ENCODE measurements around the gene SEPSECS.

SEPSECS gene

DNA sequence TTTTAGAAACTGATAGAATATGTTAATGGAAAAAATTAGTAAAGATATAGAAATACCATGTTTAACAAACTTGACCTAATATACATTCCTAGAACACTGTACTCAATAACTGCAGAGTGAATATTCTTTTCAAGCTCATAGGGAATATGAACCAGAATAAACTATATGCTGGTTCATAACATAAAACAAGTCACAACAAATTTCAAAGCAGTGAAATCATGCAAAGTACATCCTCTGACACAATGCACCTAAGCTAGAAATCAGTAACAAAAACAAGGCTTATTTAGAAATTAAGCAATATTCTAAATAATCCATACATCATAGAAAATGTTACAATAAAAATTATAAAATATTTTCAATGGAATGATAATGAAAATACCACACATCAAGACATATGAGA, 9.2 kb upstream of the SEPSECS start:
- TF ChIP-seq, protein P1, sequence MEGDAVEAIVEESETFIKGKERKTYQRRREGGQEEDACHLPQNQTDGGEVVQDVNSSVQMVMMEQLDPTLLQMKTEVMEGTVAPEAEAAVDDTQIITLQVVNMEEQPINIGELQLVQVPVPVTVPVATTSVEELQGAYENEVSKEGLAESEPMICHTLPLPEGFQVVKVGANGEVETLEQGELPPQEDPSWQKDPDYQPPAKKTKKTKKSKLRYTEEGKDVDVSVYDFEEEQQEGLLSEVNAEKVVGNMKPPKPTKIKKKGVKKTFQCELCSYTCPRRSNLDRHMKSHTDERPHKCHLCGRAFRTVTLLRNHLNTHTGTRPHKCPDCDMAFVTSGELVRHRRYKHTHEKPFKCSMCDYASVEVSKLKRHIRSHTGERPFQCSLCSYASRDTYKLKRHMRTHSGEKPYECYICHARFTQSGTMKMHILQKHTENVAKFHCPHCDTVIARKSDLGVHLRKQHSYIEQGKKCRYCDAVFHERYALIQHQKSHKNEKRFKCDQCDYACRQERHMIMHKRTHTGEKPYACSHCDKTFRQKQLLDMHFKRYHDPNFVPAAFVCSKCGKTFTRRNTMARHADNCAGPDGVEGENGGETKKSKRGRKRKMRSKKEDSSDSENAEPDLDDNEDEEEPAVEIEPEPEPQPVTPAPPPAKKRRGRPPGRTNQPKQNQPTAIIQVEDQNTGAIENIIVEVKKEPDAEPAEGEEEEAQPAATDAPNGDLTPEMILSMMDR (IDR thresholded peaks at IDR 0.05; ENCODE audit: insufficient read depth, missing control alignments): no peak
- DNase-seq (ENCODE audit: insufficient read length, low spot score) (no peak), FAIRE-seq (no peak)

DNA sequence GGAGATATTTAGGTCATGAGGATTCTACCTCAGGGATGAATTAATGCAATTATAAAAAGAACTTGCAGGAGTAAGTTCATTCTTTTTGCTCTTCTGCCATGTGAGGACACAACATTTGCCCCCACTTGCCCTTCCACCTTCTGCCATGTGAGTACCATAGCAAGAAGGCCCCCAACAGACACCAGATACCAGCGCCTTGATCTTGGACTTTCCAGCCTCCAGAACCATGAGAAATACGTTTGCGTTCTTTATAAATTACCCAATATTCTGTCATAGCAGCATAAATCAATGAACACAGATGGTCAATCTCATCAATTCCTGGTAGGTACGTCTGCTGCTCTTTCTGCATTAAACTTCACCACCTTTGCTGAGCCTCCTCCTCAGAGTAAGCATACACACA, 5.7 kb upstream of the SEPSECS start:
- TF ChIP-seq, protein P1 (IDR thresholded peaks at IDR 0.05; ENCODE audit: insufficient read depth, missing control alignments): no peak
- no peak for FAIRE-seq
- DNase-seq (ENCODE audit: insufficient read length, low spot score): no peak

DNA sequence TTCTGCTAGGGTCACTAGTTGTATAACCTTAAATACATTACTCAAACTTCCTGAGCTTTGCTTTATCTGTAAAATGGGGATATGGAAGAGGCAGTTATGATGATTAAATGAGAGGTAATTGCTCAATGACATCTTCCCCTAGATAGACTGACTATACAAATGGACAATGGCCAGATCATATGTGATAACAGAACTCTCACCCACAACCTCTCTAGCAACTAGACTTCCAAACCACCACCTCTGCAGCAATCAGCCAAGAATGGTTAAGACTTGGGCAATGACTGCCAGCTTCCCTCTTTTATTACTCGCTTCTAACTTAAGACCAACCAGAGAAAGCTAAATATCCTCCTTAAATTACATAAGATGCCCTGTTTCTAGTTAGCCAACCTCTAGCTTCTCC, 2.9 kb upstream of the SEPSECS start:
- no peak for FAIRE-seq

DNA sequence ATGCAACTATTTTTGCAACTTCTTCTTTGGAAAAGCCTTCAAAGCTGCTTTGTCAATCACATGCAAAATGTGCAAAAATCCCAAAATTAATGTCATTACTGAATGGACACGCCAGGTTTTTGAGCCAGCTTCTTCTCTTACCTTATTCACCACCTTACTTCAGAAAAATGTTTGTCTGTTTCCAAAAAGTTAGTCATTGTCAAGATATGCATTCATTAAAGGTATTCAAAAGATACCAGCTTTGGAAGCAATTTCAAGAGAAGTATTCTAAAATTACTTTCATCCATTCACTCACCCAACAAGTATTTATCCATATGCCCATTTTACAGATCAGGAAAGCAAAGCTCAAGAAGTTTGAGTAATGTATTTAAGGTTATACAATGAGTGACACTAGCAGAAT, 2.3 kb upstream of the SEPSECS start:
- FAIRE-seq (no peak), DNase-seq (ENCODE audit: insufficient read length, low spot score) (no peak)
- TF ChIP-seq, protein P1 (IDR thresholded peaks at IDR 0.05; ENCODE audit: insufficient read depth, missing control alignments): no peak

More for the DNA sequence above, 2.9 kb upstream of the SEPSECS start:
- DNase-seq (ENCODE audit: insufficient read length, low spot score): no peak
- TF ChIP-seq, protein P1 (IDR thresholded peaks at IDR 0.05; ENCODE audit: insufficient read depth, missing control alignments): no peak

DNA sequence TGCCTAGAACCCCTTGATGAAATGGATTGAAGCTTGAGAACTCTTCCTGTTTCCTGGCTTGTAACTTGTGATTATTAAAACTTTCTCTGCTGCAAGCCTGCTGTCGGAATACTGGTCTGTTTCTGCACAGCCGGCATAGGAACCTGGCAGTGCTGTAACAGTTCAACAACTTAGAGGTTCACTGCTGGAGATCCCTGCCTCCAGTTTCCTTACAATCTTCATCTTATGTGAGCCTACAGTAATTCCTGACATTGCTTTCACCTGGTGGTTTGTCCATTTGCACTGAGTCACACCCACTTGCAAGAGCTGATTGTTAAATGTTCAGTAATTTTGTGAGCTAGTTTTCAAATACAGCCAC, 1.3 kb upstream of the SEPSECS start:
- no peak for FAIRE-seq
- TF ChIP-seq, protein P1 (IDR thresholded peaks at IDR 0.05; ENCODE audit: insufficient read depth, missing control alignments): no peak
- DNase-seq (ENCODE audit: insufficient read length, low spot score): no peak

DNA sequence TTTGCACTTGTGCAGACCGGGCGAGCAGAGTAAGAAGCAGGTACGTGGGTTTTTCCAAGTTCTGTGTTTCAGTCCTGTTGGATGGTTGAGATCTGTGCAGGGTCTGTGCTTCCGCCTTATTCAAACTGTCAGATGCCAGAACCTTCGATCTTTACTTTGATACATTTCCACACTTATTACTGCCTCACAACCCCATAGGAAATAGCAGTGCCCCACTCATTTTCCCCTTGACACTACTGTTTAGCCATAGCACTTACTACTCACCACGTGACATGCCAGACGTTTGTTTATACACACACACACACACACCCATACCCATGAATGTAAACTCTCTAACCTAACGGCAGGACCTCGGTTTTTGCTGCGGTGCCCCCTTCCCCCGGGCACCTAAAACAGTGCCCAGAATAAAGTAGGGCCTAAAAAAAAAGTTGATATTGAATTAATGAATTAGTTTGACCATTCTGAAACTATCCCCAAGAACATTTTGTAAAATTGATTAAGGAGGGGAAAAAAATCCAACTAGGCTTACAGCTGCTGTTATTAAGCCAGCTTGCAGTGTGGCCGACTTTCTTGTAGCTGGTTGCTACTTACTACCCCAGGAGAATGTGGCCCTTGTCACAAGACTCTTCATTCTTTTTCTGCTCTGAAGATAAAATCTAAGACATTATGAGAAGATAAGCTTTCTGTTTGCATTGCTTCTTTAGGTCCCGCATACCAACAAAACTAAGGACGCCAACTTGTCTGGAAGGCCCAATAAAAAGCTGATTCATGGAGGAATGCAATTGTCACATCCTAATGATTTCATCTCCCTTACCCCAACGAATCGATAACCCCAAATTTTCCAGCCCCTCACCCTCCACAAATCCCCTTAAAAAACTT, 704 bp upstream of the SEPSECS start:
- no peak for DNase-seq (ENCODE audit: insufficient read length, low spot score)
- TF ChIP-seq, protein P1 (IDR thresholded peaks at IDR 0.05; ENCODE audit: insufficient read depth, missing control alignments): no peak
- FAIRE-seq: no peak

DNA sequence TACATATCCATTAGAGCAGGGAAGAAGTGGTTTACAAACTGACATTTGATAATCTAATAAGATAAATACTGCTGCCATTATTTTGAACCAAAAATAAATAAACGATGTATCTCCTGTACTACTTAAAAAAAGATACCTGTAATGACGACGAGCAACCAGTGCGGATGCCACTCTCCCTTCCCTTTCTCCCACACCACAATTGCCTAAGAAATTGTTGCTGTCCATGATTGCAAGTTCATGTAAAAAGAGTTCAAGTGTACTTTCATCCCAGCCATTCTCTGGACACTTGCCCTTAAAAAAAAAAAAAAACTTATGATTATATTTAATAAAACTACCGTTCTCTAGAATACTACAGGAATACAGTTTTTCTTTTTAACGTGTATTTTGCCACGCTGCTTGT, 1.4 kb downstream of the SEPSECS start:
- TF ChIP-seq, protein P1 (IDR thresholded peaks at IDR 0.05; ENCODE audit: insufficient read depth, missing control alignments): no peak
- DNase-seq (ENCODE audit: insufficient read length, low spot score): no peak
- FAIRE-seq: no peak

Data from D721Med (cell line).